ENCODE results near the gene ACSL6.
A peak's percentile ranks its signal among the peaks of the same experiment; 100 is the strongest.

The ACSL6 gene

GRCh38 chr5:131953969-131954368 lies 57.5 kb downstream of the ACSL6 start:
- TF ChIP-seq CTCF (IDR thresholded peaks at IDR 0.05; ENCODE audit: insufficient read depth, low read depth, low read length, missing control alignments), result no peak
- H3K4me3 ChIP-seq (ENCODE audit: low read length), result no peak overlapping the region
- DNase-seq (ENCODE audit: low read depth), result no peak

- no peak overlapping the region for H3K4me3 ChIP-seq (ENCODE audit: low read length)
- peak; percentile 4 for DNase-seq (ENCODE audit: low read depth)
- no peak for TF ChIP-seq CTCF (IDR thresholded peaks at IDR 0.05; ENCODE audit: insufficient read depth, low read depth, low read length, missing control alignments)
Measured at GRCh38 chr5:131952301-131952857, 59.1 kb downstream of the ACSL6 start.

- no peak for TF ChIP-seq CTCF (IDR thresholded peaks at IDR 0.05; ENCODE audit: insufficient read depth, low read depth, low read length, missing control alignments)
- H3K4me3 ChIP-seq (ENCODE audit: low read length), result no peak overlapping the region
- no peak for DNase-seq (ENCODE audit: low read depth)
Measured at GRCh38 chr5:131950706-131951105, 60.8 kb downstream of the ACSL6 start.

GRCh38 chr5:131947445-131947844 lies 64.0 kb downstream of the ACSL6 start:
- no peak for DNase-seq (ENCODE audit: low read depth)
- no peak overlapping the region for H3K4me3 ChIP-seq (ENCODE audit: low read length)
- TF ChIP-seq CTCF (IDR thresholded peaks at IDR 0.05; ENCODE audit: insufficient read depth, low read depth, low read length, missing control alignments), result no peak

GRCh38 chr5:131945551-131946168 lies 65.8 kb downstream of the ACSL6 start, which contains the start of gene MEIKIN:
TSS of gene MEIKIN (minus strand) at chr5:131945663. CDS start at chr5:131945505, 158 bp downstream.
- no peak for DNase-seq (ENCODE audit: low read depth)
- no peak for TF ChIP-seq CTCF (IDR thresholded peaks at IDR 0.05; ENCODE audit: insufficient read depth, low read depth, low read length, missing control alignments)
- no peak within 1 kb of the TSS for H3K4me3 ChIP-seq (ENCODE audit: low read length)

GRCh38 chr5:131944702-131945550 lies 66.5 kb downstream of the ACSL6 start:
- DNase-seq (ENCODE audit: low read depth), result no peak
- no peak overlapping the region for H3K4me3 ChIP-seq (ENCODE audit: low read length)
- TF ChIP-seq CTCF (IDR thresholded peaks at IDR 0.05; ENCODE audit: insufficient read depth, low read depth, low read length, missing control alignments), result no peak
